HT-29 (cell line): ENCODE measurements around the gene RAB11FIP3. TPM values are rescaled to one million over a fixed set of nuclear protein-coding genes. Genes with fewer than 3 reads are reported as not detected.
A peak's percentile ranks its signal among the peaks of the same experiment; 100 is the strongest.
"Not testable (repeated sequence)": the region's sequence is repeated elsewhere in the genome, so short reads cannot be mapped to it uniquely, and the experiment has no call there.

Experiments used
- DNase-seq: peaks from one replicate; pipeline ENCODE4 v3.0.0-alpha.2; 2015; ENCODE audit warnings: low spot score
- total RNA-seq: library from RNA; depleted of rRNA; stranded (reverse); fragments of >200 nt; shearing (Covaris generic); gene quantifications from 2 replicates; pipeline ENCODE4 v1.2.3, GENCODE V29; 2014; rRNA removed

The RAB11FIP3 gene, protein sequence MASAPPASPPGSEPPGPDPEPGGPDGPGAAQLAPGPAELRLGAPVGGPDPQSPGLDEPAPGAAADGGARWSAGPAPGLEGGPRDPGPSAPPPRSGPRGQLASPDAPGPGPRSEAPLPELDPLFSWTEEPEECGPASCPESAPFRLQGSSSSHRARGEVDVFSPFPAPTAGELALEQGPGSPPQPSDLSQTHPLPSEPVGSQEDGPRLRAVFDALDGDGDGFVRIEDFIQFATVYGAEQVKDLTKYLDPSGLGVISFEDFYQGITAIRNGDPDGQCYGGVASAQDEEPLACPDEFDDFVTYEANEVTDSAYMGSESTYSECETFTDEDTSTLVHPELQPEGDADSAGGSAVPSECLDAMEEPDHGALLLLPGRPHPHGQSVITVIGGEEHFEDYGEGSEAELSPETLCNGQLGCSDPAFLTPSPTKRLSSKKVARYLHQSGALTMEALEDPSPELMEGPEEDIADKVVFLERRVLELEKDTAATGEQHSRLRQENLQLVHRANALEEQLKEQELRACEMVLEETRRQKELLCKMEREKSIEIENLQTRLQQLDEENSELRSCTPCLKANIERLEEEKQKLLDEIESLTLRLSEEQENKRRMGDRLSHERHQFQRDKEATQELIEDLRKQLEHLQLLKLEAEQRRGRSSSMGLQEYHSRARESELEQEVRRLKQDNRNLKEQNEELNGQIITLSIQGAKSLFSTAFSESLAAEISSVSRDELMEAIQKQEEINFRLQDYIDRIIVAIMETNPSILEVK
- total RNA-seq: 5.2 and 9.5 TPM in 2 replicates

- peak; percentile 33 for DNase-seq
Measured at GRCh38 chr16:425082-425718, at the start of gene RAB11FIP3. Gene RAB11FIP3, plus strand, starts transcription at chr16:425649. Its CDS starts 358 bp downstream, at chr16:426007.

GRCh38 chr16:375927-376816 is 49.3 kb upstream of the RAB11FIP3 start:
- no peak for DNase-seq

DNA sequence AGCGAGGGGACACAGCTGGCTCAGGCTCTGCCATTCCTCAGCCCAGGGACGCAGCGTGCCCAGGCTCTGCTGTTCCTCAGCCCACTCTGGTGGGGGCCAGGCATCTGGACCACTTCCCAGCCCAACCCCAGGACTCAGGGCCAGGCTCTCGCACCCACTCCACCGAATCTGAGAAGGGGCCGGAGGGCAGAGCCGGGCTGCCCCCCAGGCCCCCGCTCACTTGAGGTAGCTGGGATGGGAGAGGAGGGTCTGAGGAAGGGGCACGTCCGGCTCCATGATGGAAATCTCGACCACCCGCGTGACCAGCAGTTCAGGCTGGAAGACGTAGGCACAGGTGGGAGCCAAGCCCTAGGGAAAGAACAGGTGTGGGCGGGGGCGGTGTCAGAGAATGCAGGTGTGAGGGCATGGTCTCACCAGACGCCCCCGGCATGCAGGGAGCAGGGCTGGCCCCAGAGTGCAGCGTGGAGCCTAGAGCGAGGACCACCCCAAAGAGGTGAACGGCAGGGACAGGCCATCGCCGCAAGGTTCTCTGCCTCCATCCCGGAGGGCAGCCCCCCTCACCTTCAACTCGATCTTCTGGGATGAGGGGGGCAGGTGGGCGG is 48.5 kb upstream of the RAB11FIP3 start:
- no peak for DNase-seq

- no peak for DNase-seq
Measured at GRCh38 chr16:377419-377951, 48.0 kb upstream of the RAB11FIP3 start.

DNA sequence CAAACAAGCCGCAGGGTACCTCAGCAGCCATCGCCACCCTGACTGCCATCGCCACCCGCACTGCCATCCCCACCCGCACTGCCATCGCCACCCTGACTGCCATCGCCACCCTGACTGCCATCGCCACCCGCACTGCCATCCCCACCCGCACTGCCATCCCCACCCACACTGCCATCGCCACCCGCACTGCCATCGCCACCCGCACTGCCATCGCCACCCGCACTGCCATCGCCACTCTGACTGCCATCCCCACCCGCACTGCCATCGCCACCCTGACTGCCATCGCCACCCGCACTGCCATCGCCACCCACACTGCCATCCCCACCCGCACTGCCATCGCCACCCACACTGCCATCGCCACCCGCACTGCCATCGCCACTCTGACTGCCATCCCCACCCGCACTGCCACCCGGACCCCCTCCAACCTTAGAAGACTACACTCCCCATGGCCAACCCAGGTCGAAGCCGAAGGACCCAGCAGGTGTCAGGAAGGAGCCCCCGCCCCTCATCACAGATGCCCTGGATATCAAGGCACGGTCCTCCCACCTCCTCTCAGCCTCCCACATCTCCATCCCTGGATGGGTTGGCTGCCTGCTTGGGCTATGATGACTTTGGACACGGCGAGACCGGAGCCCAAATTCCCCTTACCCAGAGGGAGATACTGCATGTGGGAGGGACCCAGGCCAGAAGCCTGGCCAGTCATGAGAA is 47.2 kb upstream of the RAB11FIP3 start:
- DNase-seq: not testable (repeated sequence)

DNA sequence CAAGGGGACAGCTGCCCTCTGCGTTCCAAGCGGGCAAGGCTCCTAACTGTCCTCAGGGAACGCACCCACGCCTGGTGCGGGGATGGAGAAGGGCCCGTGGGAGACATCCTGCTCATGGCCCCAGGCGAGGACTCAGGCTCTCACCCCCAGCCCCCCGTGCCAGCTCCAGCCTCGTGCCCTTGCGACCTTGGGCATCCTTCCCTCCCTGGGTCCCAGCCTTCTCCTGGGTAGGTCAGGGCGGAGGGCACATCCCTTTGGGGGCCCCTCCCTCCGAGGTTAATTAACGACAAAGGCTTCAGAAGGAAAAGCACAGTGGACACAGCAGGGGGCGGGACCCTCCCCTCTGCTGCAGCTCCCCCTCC is 46.6 kb upstream of the RAB11FIP3 start:
- DNase-seq: no peak

- peak; percentile 88 for DNase-seq
Measured at GRCh38 chr16:379183-379960, 46.1 kb upstream of the RAB11FIP3 start.

- no peak for DNase-seq
Measured at GRCh38 chr16:379961-380761, 45.3 kb upstream of the RAB11FIP3 start.

GRCh38 chr16:380762-381011 is 44.8 kb upstream of the RAB11FIP3 start:
- DNase-seq: no peak

DNA sequence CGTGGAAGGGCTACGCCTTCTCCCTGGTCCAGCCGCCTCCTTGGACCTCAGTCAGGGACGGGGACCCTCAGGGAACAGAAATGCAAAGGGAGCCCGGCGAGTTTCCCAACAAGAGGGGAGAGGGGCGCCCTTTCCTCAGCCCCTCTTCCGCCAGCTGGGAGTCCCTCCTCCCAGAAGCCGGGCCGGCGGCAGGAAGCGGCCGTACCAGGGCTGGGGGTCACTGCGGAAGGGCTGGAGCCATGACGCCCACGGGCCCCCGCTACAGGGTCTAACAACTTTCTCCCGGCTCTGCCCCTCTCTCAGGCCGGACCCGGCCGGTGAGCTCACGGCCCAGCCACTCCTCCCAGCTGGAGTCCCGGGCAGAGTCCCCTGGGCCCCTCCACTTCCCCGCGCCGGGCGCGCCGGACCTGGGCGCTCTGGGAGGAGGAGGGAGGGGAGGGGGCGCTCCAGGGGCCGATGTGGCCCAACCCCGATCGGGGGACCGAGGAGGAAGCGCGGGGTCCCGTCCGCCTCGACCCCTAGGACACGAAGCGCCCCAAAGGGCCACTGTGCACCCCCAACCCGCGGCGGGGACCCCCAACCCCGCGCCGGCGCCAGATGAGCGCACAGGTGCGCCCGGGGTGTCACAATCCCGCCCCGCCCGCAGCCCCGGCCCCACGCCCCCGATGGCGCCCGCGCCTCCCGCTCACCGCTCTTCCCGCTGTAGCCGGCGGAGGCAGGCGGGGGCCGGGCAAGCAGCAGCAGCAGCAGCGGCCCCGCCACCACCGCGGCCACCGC is 44.2 kb upstream of the RAB11FIP3 start:
- no peak for DNase-seq

- DNase-seq: peak; percentile 43
Measured at GRCh38 chr16:381789-382717, 43.4 kb upstream of the RAB11FIP3 start, which contains the start of gene PGAP6. Gene PGAP6, minus strand, starts transcription at chr16:381978. Its CDS starts 157 bp downstream, at chr16:381821.

DNA sequence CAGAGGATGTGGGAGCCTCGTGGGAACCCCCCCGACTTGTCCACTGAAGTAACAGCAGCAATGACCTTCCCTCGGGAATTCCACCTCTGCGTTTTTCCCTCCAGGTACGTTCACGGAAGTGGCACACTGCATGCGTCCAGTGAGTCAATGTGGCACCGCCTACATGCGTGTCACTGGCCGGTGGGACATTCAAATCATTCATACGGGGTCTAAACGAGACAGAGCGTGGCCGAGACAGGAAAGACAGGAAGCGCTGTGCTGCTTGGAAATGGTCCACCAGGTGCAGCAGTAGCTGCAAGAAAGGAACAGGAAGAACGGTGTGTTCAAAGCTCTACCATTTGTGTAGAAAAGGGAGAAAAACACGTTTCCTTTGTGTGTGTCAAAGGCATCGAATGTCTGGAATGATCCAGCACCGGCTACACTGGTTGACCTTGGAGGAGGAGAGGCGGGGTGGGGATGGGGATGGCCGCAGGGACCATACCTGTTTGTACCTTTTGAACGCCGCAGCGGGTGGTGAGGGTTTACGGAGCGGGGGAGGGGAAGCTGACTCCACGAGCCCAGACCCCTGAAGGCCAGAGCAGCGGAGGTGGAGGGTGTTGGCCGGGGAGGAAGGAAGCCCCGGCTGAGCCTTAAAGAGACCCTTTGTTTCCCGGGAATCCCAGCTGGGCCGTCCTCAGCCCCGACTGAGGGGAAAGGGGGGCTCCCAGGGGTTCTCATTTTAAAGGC is 42.0 kb upstream of the RAB11FIP3 start:
- DNase-seq: peak; percentile 78

GRCh38 chr16:386641-387156 is 38.8 kb upstream of the RAB11FIP3 start:
- DNase-seq: no peak

- not testable (repeated sequence) for DNase-seq
Measured at GRCh38 chr16:387761-388666, 37.4 kb upstream of the RAB11FIP3 start.

DNA sequence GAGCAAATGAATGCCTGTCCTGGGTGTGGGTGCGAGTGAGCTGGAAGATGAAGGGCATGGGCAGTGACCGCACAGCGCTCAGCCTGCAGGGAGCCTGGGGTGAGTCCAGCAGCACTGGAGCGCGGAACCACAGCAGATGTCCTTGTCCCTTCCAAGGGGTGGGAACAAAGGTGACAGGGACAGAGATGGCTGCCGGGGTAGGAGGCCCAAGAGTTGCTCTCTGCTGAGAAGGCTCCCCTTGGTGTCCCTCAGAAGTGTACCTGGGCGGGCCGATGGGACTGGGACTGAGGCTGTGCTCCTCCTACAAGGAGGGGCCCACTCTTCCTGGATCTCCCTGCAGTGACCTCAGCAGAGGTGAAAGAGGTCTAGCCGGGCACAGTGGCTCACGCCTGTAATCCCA is 36.1 kb upstream of the RAB11FIP3 start:
- no peak for DNase-seq
